GM18502 (cell line): ENCODE data around the gene LEMD2.
"Not testable (repeated sequence)": the region's sequence is repeated elsewhere in the genome, so short reads cannot be mapped to it uniquely, and the experiment has no call there.

ENCODE experiments used
- ATAC-seq: cut with Tn5 transposase; IDR thresholded peaks from one replicate; pipeline ENCODE4 v1.9.1; 2021; ENCODE audit warnings: mild to moderate bottlenecking; ENCODE audit not compliant: unreplicated experiment, poor library complexity

LEMD2 gene

DNA sequence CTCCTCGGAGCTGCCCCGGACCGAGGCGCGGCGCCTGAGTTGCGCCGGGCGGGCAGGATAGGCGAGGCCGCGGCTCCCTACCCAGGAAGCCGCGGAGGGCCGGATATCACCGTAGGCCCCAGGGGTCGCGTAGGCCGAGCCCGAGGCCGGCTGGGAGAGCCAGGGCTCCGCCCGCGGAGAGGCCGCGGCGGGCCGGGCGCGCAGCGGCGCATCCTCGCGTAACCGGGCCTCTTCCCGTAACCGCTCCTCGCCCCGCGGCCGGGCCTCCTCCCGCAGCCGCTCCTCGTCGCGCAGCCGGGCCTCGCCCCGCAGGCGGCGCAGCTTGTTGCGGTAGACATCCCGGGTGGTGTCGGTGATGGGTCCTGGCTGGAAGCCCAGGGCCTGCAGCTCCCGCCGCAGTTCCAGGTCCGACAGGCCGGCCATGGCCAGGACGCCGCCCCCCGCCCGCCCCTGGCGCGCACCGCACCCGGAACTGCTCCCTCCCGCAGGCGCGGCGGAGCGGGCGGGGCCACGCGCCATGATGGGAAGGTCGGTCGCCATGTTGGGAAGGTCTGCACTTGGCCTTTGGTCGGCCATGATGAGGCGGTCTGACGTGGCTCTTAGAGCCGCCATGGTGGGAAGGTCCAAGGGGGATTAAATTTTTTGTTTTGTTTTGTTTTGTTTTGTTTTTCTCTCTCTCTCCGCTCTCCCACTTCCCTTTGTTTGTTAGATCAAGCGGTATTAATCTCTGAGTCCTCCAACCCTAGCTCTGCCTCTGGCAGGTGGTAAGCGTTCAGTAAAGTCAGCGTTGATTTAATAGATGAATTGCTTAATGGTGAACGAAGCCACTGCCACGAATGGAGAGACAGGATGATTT is at the start of gene LEMD2:
Gene LEMD2, minus strand, starts transcription at position 437 of the 856 bp plus-strand sequence. Its CDS starts 14 bp downstream, at position 423.
- ATAC-seq = peak; percentile 86

GRCh38 chr6:33837971-33838665 is 49.2 kb upstream of the LEMD2 start:
- no peak for ATAC-seq

DNA sequence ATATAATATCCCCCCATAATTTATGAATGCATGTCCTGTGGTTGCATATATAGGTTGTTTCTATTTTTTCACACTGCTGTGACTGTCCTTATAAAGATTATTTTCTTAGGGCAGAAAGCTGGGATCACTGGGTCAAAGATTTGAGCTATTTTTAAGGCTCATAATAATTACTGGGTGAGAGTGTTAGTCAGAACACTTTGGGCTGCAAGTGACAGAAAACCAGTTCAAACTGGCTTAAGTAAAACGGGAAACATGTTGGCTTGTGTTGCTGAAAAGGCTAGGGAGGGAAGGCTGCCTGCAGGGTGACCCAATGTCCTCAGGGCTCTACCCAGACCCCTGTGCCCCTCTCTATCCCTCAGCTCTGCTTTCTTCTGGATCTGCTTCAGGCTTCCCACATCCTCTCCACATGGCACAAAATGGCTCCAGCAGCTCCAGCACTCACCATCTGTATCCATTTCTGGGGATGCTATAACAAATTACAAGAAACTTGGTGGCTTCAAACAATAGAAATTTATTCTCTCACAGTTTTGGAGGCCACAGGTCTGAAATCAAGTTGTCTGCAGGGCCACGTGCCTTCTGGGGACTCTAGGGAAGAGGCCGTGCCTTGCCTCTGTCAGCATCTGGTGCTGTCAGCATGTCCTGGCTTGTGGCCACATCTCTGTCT is 48.0 kb upstream of the LEMD2 start:
- no peak for ATAC-seq

- no peak for ATAC-seq
Measured at GRCh38 chr6:33834401-33835392, 45.8 kb upstream of the LEMD2 start.

- no peak for ATAC-seq
Measured at GRCh38 chr6:33833599-33833998, 44.7 kb upstream of the LEMD2 start.

- not testable (repeated sequence) for ATAC-seq
Measured at GRCh38 chr6:33832831-33833230, 43.9 kb upstream of the LEMD2 start.

GRCh38 chr6:33831725-33832124 is 42.8 kb upstream of the LEMD2 start:
- not testable (repeated sequence) for ATAC-seq

- no peak for ATAC-seq
Measured at GRCh38 chr6:33830635-33831240, 41.8 kb upstream of the LEMD2 start.

DNA sequence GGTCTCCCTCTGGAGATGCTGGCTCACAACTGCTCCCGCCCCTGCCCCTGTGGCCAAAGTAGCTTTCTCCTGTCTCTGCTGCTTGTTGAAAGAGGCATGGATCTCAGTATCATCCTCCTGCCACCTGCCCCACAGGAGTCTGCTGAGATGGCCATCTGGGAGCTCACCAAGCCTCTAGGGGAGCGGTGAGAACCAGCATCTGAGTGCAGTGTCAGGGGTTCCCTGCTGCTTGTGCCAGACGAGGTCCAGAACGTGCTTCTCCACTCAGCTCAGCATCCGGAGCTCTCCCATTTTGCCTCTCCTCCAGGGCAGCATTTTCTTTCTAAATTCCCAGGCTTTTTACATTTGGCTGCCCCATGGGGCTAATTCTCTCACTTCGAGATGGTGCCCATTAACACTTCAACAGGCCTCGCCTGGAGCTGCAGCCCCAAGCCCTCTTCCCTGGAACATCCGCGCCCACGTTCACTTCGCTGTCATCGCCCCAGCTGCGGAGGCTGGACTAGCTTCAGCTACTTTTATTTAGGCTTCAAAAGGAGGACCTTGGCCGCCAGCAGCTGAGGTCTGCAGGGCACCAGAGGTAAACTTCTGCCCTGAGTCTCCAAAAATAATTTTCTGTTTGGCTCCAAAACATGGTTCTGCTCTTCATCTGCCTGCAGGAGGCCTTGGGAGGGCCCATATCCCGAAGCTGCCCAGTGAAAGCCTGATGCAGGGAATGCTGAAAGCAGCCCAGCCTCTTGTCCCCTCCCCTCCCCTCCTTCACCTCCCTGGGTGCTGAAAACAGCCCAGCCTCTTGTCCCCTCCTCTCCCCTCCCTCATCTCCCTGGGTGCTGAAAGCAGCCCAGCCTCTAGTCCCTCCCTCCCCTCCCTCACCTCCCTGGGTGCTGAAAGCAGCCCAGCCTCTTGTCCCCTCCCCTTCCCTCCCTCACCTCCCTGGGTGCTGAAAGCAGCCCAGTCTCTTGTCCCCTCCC is 40.1 kb upstream of the LEMD2 start:
- ATAC-seq = no peak

DNA sequence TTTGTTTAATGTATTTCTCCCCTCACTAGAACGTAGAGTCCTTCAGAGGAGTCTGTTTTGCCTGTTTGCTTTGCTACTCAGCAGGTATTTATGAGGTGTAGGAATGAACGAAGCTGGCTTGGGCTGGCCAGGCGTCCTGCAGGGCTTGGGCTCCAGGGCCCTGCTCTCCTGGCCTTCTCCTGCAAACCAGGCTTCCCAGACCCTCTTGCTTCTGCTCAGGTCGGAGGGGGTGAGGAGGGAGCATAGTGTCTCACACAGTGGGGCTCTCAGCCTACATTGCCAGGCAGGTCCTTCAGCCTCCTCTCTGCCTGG is 39.5 kb upstream of the LEMD2 start:
- no peak for ATAC-seq

- no peak for ATAC-seq
Measured at GRCh38 chr6:33827546-33828451, 38.9 kb upstream of the LEMD2 start.

- no peak for ATAC-seq
Measured at GRCh38 chr6:33826537-33826936, 37.6 kb upstream of the LEMD2 start.

DNA sequence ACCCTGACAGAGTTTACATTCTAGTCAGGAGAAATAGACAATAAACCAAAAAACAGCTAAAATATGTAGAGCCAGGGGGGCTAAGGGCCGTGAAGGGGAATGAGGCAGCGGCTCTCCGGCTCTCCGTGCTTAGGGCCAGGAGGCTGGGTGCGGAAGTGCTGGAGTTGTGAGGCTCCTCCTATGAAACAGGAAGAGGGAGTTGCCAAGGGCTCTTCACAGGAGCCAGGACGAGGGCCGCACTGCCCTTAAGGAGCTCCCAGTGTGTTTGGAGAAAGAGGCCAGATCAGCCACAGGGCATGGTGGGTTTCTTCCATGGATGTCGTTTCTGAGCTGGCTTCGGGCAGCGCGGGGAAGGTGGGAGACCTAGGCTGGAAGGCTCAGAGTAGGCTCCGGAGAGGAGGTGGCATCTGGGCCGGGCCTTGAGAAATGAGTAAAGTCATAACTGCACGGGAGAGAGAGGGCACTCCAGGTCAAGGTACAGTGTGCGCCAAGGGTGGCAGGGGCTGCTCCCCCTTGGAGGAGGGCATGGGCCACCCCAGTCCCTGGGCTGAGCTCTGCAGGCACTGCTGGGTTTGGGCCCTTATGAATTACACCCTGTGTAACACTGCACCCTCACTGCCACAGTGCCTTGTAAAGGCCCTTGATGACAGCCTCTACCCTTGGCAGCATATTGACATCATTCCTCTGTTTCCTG is 35.7 kb upstream of the LEMD2 start:
- ATAC-seq = no peak

DNA sequence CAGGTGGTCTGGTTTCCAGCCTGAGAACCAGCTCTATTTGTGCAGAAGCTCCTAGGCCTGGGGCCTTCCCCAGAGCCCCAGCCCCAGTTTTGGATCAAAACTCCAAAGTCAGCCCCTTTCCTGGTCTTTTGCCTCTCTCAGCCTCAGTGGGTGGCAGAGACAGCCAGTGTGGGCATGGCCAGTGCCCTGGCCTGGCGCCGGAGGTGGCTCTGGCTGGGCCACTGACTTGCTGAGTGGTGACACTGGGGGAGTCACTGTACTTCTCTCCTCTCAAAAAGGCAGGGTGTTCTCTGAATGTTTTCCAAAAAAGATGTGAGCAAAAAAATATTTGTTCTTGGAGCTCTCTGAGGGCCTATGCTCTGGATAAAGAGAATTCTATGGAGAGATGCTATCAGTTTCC is 34.9 kb upstream of the LEMD2 start:
- no peak for ATAC-seq

- no peak for ATAC-seq
Measured at GRCh38 chr6:33822575-33823395, 33.9 kb upstream of the LEMD2 start.
